GM21360 (cell line): ENCODE measurements around the gene ABCC3.

Experiments
- ATAC-seq: cut with Tn5 transposase; IDR thresholded peaks from one replicate; pipeline ENCODE4 v1.9.1; 2021; ENCODE audit warnings: mild to moderate bottlenecking, moderate library complexity; ENCODE audit not compliant: unreplicated experiment

Gene ABCC3

DNA sequence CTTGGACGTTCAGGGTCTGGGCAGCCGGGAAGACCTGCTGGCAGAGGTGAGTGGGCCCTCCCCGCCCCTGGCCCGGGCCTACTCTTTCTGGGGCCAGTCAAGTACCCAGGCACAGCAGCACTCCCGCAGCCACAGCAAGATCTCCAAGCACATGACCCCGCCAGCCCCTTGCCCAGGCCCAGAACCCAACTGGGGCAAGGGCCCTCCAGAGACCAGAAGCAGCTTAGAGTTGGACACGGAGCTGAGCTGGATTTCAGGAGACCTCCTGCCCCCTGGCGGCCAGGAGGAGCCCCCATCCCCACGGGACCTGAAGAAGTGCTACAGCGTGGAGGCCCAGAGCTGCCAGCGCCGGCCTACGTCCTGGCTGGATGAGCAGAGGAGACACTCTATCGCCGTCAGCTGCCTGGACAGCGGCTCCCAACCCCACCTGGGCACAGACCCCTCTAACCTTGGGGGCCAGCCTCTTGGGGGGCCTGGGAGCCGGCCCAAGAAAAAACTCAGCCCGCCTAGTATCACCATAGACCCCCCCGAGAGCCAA lies 8.6 kb upstream of the ABCC3 start:
- no peak for ATAC-seq

DNA sequence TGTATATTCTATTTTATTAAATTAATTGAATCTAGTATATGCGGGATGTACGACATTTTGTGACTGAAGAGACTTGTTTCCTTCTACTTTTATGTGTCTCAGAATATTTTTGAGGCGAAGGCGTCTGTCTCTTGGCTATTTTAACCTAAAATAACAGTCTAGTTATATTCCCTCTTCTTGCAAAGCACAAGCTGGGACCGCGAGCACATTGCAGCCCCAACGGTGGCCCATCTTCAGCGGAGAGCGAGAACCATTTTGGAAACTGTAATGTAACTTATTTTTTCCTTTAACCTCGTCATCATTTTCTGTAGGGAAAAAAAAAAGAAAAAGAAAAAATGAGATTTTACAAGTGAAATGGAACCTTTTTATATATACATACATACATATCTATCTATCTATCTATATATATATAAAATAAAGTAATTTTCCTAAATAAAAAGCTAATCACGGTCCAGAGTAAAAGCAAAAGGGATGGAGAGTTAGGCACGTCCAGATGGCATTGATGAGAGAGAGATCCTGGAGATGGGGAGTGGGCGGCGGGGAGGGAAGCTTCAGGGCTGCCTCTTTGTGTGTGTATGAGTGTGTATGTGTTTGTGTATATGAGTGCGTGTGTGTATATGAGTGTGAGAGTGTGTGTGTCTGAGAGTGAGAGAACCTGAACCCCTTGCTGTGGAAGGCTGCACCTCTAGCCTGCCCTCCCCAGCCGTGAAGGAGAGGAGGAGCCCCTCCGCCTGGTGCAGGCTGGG lies 7.5 kb upstream of the ABCC3 start:
- no peak for ATAC-seq

DNA sequence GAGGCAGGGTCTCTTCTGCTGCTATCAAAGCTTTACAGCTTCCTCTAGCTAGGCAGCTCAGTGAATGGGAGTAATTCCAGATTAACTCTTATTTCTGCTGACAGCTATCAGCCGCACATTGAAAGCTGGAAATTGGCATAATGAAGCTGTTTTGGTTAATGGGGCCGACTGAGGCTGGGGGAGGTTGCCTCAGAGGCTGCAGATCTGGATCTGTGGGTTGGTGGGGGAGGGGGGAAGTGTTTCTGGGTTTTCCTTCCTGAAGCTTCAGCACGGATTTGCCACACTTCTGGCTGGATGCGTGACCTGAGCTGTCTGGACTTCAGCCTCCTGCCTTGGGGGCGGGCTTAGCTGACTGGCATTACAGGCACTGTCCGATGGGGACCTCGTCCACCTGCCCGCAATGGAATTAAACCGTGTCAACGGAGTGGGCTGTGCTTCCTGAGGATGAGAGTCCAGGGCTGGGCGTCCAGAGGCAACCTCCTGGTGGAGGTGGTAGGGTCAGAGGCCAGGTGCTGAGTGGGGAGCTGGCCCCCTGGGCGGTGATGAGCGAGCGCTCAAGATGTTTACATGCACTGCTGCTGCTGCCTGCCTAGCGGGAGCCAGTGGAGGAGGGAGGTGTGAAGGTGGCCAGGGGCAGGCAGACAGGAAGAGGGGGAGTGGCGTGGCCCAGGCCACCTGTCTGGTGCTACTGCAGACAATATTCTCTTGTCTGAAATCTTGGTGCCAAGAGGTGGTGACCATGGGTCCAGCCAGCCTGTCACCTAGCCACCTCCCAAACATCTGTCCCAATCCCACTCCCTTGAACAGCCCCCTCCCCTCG lies 6.7 kb upstream of the ABCC3 start:
- ATAC-seq: no peak

DNA sequence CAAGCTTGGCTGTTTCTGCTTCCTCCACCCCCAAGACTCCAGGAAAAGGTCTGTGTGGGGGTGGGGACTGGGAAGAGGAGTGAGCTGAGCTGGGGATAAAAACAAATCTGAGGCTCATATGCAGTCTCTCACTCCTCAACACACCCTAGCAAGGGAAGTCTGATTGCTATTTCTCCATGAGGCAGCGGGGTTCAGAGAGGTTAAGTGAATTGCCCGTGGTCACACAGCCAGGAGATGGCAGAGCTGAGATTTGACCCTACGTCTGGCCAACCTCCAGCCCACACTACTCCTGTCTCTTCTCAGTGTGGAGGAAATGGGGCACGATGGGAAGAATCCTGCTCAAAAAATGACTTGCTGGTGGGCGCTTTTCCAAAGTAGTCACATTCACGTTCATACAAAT lies 4.8 kb upstream of the ABCC3 start:
- no peak for ATAC-seq

DNA sequence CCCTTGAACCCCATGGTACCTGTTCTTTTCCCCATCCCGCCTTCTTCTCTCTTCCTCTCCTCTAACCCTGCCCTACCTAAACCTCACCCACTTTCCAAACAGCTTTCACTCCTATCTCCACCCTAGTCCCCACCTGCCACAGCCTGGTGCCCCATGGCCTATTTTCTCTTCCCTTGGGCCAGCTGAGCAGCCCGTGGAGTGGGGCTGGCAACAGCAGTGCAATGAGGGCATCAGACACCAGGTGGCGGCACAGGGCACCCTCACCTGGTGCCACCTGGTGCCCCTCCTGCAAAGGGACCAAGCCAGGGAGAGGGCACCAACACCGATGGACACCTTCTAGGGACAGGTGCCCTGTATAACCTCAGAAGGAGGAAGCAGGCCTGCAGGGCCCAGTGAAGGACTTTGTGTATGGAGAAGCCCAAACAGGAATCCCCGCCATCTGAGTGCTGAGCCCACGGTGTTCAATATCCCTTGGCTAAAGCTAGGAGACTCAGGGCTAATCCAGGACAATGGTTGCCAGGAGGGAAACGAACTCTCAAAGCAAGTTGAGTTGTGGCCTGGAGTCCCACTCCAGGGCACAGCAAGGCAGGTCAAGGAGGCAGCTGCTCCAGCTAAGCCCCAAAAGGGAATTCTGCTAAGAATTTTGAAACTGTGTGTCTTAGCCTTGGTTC lies 4.0 kb upstream of the ABCC3 start:
- ATAC-seq: no peak

DNA sequence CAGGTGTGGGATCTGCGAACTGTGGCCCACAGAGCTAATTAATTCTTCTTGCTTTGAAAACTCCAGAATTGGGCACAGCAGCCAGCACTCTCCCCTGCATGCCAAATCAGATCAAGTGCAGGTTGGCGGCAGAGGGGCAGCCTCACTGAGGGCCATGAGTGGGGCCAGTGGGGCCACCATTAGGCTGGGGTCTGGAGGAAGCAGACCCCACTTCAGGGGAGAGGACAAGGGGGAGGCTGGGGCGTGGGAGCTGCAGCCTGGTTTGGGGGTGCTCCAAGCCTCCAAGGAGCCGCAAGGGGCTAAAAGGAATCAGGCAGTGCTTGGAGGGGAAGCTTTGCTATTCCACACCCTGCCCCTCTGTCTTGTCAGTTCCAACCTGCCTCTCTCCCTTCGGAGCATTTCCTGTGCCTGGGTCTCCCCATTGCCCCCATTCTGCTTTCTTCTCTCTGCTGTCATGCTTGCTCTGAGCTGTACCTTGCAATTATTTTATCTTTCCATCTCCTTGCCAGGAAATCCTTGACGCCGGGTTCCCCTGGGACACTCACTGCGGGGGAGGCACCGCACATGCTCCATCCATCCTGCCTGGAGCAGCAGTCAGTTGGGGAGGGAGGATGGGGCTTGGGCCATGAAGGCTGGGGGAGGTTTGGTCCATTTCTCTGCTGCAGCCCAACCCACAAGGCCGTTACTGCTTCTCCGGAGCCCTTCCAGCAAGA lies 3.3 kb upstream of the ABCC3 start:
- ATAC-seq: no peak

DNA sequence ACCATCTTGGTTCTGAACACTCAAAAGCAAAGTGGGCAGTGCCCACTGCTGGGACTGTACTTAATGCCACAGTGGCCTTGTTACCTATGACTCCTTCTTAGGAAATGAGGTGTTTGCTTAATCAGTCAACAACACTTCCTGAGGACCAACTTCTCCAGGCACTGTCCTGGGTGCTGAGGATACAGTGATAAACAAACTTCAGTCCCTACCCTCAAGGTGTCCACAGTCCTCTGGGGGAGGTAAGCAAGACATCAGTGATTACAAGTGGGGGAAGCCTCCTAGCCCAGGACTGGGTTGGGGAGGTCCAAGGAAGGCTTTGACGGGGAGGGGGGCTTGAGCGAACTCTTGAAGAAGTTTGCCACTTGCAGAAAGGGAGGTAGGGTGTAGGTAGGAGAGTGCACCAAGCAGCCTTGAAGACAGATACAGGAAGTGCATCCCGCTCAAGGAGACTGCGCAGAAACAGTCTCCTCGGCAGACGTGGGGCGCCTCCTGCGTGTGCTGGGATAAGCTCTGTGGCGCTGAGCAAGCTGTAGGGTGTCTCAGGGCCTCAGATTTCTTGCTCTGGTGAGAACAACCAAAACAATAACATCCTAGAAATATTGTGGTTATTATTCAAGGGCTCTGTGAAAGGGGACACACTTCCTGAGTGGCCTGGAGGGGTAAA lies 2.6 kb upstream of the ABCC3 start:
- ATAC-seq: no peak

GRCh38 chr17:50632637-50633036 lies 2.0 kb upstream of the ABCC3 start:
- ATAC-seq: no peak

- no peak for ATAC-seq
Observed at GRCh38 chr17:50633683-50634082, 998 bp upstream of the ABCC3 start.

DNA sequence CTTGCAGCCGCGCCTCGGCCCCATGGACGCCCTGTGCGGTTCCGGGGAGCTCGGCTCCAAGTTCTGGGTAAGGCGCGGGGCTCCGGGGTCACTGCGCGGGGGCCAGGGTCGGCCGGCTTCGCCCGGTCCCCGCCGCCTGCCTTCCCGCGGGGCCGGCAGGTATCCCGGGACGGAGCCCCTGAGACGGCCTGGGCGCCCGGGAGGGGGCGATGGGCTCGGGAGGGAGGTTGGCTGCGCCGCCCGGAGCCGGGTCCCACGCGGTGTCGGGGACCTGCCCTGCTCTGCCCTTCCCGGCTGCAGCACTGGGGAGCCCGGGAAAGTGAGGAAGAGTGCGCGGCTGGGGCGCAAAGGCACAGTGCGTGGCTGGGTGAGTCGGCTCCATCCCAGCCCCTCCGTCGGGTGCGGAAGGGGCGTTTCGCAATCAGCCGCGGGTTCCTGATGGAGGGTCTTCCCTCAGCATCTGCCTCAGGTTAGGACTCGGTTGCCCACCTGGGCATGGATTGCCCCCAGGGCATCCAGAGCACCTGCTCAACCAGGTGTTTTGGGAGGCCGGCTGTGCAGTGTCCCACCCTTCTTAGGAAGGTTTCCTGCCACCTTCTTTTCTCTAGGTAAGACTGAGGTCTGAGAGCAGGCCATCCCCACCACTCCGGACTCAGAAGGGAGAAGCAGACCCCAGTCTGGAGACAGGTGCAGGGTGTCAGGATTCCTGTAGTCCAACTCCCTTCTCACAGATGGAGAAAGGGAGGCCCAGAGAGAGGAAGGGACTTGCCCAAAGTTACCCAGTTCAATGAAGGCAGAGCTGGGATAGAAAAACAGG lies 442 bp downstream of the ABCC3 start:
- no peak for ATAC-seq

GRCh38 chr17:50635732-50635981 lies 976 bp downstream of the ABCC3 start:
- no peak for ATAC-seq

DNA sequence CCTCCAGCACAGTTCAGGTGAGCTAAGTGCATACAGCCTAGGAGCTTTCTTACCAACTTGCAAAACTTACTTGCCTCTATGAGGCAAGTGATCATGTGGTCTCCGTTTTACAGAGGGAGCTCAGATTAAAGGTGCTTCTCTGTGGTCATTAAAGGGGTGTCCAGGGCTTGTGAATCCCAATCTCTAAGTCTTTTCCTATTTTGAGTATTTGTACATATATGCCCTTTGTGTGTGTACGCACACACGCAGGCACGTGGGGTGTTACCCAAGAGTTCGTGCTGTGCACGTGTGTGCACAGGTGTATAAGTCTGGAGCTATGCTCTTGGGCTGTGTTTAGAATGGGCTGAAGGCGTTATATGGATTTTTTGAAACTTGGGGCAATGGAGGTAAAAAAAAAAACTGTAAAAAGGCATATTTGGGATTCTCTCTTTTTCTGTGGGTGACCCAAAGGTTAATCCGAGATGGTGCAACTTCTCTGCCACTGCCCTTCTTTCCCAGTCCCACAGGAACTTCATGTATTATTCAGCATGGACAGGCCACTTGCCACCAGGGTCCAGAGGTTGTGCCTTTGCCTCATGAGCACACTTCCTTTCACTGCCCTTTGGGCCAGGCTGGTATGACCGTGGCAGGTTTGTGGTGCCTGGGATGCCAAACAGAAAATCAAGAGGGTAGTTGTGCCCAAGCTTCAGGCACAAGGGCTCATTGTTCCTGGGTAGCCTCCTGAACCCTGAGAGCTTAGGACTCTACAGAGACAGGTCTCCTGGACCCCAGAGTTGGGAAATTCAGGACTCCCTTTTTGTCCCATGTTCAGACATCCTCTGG lies 1.5 kb downstream of the ABCC3 start:
- no peak for ATAC-seq

- no peak for ATAC-seq
Observed at GRCh38 chr17:50636804-50637195, 2.1 kb downstream of the ABCC3 start.

DNA sequence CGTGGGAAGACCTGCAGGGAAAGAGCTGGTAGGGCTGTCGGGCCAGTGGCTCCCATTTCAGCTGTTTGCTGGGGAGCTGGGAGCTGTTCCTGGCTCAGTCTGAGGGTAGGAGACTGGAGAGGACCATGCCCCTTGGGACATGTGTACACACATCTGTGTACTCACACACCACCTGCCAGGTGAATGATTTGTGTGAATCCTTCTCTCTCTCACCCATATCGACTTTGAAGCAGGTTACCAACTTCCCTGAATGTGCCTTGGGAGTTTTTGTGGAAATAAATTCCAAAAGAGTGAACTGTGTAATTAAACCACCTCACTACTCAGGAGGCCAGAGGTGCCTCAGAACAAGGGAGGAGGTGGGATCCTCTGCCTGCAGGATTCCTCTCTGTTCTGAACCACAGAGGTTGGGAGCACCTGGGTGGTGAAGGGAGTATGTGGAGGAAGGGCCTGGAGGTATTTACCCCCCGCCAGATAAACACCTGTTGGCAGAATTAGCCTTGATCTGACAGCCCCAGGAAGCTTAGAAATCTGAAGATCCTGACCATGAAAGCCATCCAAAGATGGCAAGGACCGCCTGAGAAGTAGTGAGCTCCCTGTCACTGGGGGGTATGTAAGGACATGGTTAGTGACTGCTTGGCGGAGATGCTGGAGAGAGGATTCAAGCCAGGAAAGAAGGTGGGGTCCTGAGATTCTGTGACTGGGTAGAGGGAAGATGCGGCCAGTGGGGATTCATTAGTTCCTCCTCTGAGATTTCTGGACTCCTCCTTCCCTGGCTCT lies 3.3 kb downstream of the ABCC3 start:
- no peak for ATAC-seq

DNA sequence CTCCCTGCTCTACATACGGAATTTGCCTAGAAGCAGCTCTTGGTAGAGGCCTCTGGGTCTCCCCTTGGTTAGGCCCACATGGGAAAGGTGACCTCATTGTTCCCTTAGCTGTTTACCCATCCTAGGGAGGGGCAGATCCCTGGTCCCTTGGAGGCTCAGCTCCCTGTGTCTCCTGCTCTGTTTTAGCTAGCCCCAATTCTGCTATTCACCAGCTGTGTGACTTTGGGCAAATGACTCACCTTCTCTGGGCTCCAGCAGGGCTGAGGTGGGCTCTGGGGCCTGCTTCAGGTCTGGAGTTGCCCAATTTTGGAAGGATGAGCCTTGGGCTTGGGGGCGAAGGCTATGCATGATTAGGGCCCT lies 3.9 kb downstream of the ABCC3 start:
- ATAC-seq: no peak

GRCh38 chr17:50638966-50639713 lies 4.5 kb downstream of the ABCC3 start:
- no peak for ATAC-seq

GRCh38 chr17:50640686-50641351 lies 6.1 kb downstream of the ABCC3 start:
- ATAC-seq: no peak
